AG10803 (cell line): ENCODE data around the gene SOS1.
"Not testable (repeated sequence)": the region's sequence is repeated elsewhere in the genome, so short reads cannot be mapped to it uniquely, and the experiment has no call there.

Experiments used
- DNase-seq: peaks from one replicate; pipeline ENCODE4 v3.0.0; 2010; ENCODE audit warnings: low read depth
- H3K4me3 ChIP-seq: 2 replicates; pipeline ENCODE4 v1.5.1; 2011; ENCODE audit warnings: mild to moderate bottlenecking, low read length, control low read depth
- CTCF ChIP-seq: conservative IDR thresholded peaks from 2 replicates; pipeline ENCODE4 v1.5.1; 2011; ENCODE audit warnings: mild to moderate bottlenecking, low read length, control low read depth, inconsistent platforms

Gene SOS1

GRCh38 chr2:39120771-39121522 lies at the start of gene SOS1:
Gene SOS1 (minus strand): TSS chr2:39121051. CDS start chr2:39120422, 629 bp downstream.
- TF ChIP-seq CTCF = no peak
- DNase-seq = peak; percentile 90
- H3K4me3 ChIP-seq = peak within 1 kb of the TSS; percentile 83

GRCh38 chr2:39164089-39164488 lies 43.2 kb upstream of the SOS1 start:
- H3K4me3 ChIP-seq = no peak overlapping the region
- peak; percentile 29 for DNase-seq
- no peak for TF ChIP-seq CTCF

GRCh38 chr2:39160982-39161381 lies 40.1 kb upstream of the SOS1 start:
- TF ChIP-seq CTCF = no peak
- no peak overlapping the region for H3K4me3 ChIP-seq
- DNase-seq = peak; percentile 82

GRCh38 chr2:39159283-39159682 lies 38.4 kb upstream of the SOS1 start:
- TF ChIP-seq CTCF = no peak
- no peak overlapping the region for H3K4me3 ChIP-seq
- DNase-seq = no peak

GRCh38 chr2:39158351-39158750 lies 37.5 kb upstream of the SOS1 start:
- DNase-seq = peak; percentile 31
- no peak overlapping the region for H3K4me3 ChIP-seq
- no peak for TF ChIP-seq CTCF

GRCh38 chr2:39156846-39157245 lies 36.0 kb upstream of the SOS1 start:
- peak; percentile 19 for DNase-seq
- H3K4me3 ChIP-seq = no peak overlapping the region
- TF ChIP-seq CTCF = no peak

GRCh38 chr2:39156107-39156506 lies 35.3 kb upstream of the SOS1 start:
- TF ChIP-seq CTCF = no peak
- no peak overlapping the region for H3K4me3 ChIP-seq
- peak; percentile 88 for DNase-seq

- DNase-seq, H3K4me3 ChIP-seq: not testable (repeated sequence)
Measured at GRCh38 chr2:39155573-39155972, 34.7 kb upstream of the SOS1 start.
